Liver (tissue), 3 donors: Measurements from ENCODE around the gene KIFC1.
"Not testable (repeated sequence)": the region's sequence is repeated elsewhere in the genome, so short reads cannot be mapped to it uniquely, and the experiment has no call there.

ENCODE experiments used
- ATF3 ChIP-seq: IDR thresholded peaks from 2 replicates; pipeline ENCODE4 v1.6.1; 2016; ENCODE audit warnings: antibody characterized with exemption
- EGR1 ChIP-seq, 2 donors: IDR thresholded peaks; 2 replicates each; pipeline ENCODE4 v1.6.1; 2016 to 2018; ENCODE audit warnings: antibody characterized with exemption in 2 of 2, low read depth in 2 of 2
- GABPA ChIP-seq, 2 donors: IDR thresholded peaks in 1 of 2; conservative IDR thresholded peaks in 1 of 2; 2 replicates each; pipeline ENCODE4 v1.6.1; 2016; ENCODE audit warnings: antibody characterized with exemption in 2 of 2, mild to moderate bottlenecking in 1 of 2, moderate library complexity in 1 of 2
- HNF4G ChIP-seq: IDR thresholded peaks from 2 replicates; pipeline ENCODE4 v1.6.1; 2016; ENCODE audit warnings: antibody characterized with exemption
- JUND ChIP-seq, 2 donors: IDR thresholded peaks; 2 replicates each; pipeline ENCODE4 v1.6.1; 2016; ENCODE audit warnings: antibody characterized with exemption in 2 of 2
- NR2F2 ChIP-seq: IDR thresholded peaks from 2 replicates; pipeline ENCODE4 v1.6.1; 2016; ENCODE audit warnings: antibody characterized with exemption
- RAD21 ChIP-seq, 2 donors: IDR thresholded peaks; 2 replicates each; pipeline ENCODE4 v1.6.1; 2016; ENCODE audit warnings: antibody characterized with exemption in 2 of 2, mild to moderate bottlenecking in 2 of 2
- RXRA ChIP-seq, 2 donors: IDR thresholded peaks; 2 replicates each; pipeline ENCODE4 v1.6.1; 2017 to 2018; ENCODE audit warnings: antibody characterized with exemption in 2 of 2, mild to moderate bottlenecking in 1 of 2
- SP1 ChIP-seq: IDR thresholded peaks from 2 replicates; pipeline ENCODE4 v1.6.1; 2018; ENCODE audit warnings: antibody characterized with exemption, mild to moderate bottlenecking
- TAF1 ChIP-seq: conservative IDR thresholded peaks from 2 replicates; pipeline ENCODE4 v1.6.1; 2016; ENCODE audit warnings: antibody characterized with exemption, mild to moderate bottlenecking
- YY1 ChIP-seq: IDR thresholded peaks from 2 replicates; pipeline ENCODE4 v1.6.1; 2016; ENCODE audit warnings: antibody characterized with exemption, mild to moderate bottlenecking
- TF ChIP-seq, protein P1 (sequence below): fragments of 150-350 bp; IDR thresholded peaks from 2 replicates; pipeline ENCODE4 v1.5.1; 2017; ENCODE audit warnings: improper control_type of control experiment, low read depth, low read length; ENCODE audit not compliant: missing input control
- TF ChIP-seq, protein P2 (sequence below): IDR thresholded peaks from 2 replicates; pipeline ENCODE4 v1.6.1; 2016; ENCODE audit warnings: antibody characterized with exemption, mild to moderate bottlenecking
- TF ChIP-seq, protein P3 (sequence below): IDR thresholded peaks from 2 replicates; pipeline ENCODE4 v1.6.1; 2016; ENCODE audit warnings: antibody characterized with exemption
- donor health status: healthy.
- donor health status: healthy.

DNA sequence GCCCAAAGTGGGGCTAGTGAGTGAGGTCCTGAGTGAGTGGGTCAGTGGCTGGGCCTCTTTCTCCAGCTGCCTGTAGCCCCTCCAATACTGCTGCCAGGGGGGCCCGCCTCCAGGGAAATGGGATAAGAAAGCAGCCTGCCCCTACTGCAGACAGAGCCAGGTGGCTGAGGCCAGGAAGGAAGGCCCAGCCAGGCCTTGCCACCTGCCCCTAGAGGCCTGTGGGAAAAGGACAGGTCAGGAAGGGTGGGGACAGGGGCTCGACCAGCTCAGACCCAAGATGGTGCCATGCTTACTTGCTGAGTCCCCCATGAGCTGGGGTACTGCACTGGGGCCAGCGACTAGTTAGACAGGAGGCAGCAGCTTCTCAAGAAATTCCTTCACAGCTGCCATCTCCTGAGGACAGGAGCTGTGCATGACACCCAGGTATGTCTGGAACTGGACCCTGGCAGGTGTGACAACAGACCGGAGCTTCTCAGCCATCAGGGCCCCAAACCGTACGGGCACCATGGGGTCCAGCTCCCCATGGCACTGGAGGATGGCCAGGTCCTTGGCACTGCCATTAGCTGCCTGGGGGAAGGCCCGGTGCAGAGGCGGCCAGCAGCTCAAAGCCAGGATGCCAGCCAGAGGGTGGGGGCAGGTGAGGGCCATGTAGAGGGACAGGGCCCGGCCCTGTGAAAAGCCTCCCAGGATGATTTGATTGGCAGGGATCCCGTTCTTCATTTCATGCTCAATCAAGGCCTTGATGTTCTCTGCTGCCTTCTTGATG lies 26.2 kb upstream of the KIFC1 start:
- not testable (repeated sequence) for TF ChIP-seq GABPA (IDR thresholded peaks at IDR 0.05 in 1 of 2, conservative IDR thresholded peaks at IDR 0.05 in 1 of 2); JUND (IDR thresholded peaks at IDR 0.05); YY1; TAF1; SP1; EGR1 (IDR thresholded peaks at IDR 0.05; ENCODE audit: low read depth in 2 of 2); RAD21 (IDR thresholded peaks at IDR 0.05); ATF3; RXRA (IDR thresholded peaks at IDR 0.05); HNF4G; NR2F2
- TF ChIP-seq, protein P1, sequence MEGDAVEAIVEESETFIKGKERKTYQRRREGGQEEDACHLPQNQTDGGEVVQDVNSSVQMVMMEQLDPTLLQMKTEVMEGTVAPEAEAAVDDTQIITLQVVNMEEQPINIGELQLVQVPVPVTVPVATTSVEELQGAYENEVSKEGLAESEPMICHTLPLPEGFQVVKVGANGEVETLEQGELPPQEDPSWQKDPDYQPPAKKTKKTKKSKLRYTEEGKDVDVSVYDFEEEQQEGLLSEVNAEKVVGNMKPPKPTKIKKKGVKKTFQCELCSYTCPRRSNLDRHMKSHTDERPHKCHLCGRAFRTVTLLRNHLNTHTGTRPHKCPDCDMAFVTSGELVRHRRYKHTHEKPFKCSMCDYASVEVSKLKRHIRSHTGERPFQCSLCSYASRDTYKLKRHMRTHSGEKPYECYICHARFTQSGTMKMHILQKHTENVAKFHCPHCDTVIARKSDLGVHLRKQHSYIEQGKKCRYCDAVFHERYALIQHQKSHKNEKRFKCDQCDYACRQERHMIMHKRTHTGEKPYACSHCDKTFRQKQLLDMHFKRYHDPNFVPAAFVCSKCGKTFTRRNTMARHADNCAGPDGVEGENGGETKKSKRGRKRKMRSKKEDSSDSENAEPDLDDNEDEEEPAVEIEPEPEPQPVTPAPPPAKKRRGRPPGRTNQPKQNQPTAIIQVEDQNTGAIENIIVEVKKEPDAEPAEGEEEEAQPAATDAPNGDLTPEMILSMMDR, result not testable (repeated sequence)
- TF ChIP-seq, protein P2, sequence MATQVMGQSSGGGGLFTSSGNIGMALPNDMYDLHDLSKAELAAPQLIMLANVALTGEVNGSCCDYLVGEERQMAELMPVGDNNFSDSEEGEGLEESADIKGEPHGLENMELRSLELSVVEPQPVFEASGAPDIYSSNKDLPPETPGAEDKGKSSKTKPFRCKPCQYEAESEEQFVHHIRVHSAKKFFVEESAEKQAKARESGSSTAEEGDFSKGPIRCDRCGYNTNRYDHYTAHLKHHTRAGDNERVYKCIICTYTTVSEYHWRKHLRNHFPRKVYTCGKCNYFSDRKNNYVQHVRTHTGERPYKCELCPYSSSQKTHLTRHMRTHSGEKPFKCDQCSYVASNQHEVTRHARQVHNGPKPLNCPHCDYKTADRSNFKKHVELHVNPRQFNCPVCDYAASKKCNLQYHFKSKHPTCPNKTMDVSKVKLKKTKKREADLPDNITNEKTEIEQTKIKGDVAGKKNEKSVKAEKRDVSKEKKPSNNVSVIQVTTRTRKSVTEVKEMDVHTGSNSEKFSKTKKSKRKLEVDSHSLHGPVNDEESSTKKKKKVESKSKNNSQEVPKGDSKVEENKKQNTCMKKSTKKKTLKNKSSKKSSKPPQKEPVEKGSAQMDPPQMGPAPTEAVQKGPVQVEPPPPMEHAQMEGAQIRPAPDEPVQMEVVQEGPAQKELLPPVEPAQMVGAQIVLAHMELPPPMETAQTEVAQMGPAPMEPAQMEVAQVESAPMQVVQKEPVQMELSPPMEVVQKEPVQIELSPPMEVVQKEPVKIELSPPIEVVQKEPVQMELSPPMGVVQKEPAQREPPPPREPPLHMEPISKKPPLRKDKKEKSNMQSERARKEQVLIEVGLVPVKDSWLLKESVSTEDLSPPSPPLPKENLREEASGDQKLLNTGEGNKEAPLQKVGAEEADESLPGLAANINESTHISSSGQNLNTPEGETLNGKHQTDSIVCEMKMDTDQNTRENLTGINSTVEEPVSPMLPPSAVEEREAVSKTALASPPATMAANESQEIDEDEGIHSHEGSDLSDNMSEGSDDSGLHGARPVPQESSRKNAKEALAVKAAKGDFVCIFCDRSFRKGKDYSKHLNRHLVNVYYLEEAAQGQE, result not testable (repeated sequence)
- TF ChIP-seq, protein P3, sequence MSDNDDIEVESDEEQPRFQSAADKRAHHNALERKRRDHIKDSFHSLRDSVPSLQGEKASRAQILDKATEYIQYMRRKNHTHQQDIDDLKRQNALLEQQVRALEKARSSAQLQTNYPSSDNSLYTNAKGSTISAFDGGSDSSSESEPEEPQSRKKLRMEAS, result not testable (repeated sequence)
